HFF-Myc (cell line): Measurements from ENCODE around the gene ANP32B.

Experiments
- DNase-seq: peaks from one replicate; pipeline ENCODE4 v3.0.0-alpha.2; 2011; ENCODE audit warnings: low read depth; ENCODE audit errors: extremely low read depth
- H3K4me3 ChIP-seq: replicated peaks from 2 replicates; pipeline ENCODE4 v1.5.1; 2011; ENCODE audit warnings: low read depth, mild to moderate bottlenecking, control low read depth, low read length
- TF ChIP-seq, protein P1 (sequence below): IDR thresholded peaks from 2 replicates; pipeline ENCODE4 v1.5.1; 2012; ENCODE audit warnings: mild to moderate bottlenecking, low read depth, low read length, control low read depth; ENCODE audit errors: missing control alignments

ANP32B gene

DNA sequence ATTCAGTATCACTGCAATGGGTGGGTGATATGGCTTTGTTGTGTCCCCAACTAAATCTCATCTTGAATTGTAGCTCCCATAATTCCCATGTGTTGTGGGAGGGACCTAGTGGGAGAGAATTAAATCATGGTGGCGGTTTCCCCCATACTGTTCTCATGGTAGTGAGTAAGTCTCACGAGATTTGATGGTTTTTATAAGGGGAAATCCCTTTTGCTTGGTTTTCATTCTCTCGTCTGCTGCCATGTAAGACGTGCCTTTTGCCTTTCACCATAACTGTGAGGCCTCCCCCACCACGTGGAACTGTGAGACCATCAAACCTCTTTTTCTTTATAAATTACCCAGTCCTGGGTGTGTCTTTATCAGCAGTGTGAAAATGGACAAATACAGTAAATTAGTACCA, 63.9 kb downstream of the ANP32B start:
- DNase-seq: no peak
- no peak overlapping the region for H3K4me3 ChIP-seq
- TF ChIP-seq, protein P1, sequence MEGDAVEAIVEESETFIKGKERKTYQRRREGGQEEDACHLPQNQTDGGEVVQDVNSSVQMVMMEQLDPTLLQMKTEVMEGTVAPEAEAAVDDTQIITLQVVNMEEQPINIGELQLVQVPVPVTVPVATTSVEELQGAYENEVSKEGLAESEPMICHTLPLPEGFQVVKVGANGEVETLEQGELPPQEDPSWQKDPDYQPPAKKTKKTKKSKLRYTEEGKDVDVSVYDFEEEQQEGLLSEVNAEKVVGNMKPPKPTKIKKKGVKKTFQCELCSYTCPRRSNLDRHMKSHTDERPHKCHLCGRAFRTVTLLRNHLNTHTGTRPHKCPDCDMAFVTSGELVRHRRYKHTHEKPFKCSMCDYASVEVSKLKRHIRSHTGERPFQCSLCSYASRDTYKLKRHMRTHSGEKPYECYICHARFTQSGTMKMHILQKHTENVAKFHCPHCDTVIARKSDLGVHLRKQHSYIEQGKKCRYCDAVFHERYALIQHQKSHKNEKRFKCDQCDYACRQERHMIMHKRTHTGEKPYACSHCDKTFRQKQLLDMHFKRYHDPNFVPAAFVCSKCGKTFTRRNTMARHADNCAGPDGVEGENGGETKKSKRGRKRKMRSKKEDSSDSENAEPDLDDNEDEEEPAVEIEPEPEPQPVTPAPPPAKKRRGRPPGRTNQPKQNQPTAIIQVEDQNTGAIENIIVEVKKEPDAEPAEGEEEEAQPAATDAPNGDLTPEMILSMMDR: no peak

DNA sequence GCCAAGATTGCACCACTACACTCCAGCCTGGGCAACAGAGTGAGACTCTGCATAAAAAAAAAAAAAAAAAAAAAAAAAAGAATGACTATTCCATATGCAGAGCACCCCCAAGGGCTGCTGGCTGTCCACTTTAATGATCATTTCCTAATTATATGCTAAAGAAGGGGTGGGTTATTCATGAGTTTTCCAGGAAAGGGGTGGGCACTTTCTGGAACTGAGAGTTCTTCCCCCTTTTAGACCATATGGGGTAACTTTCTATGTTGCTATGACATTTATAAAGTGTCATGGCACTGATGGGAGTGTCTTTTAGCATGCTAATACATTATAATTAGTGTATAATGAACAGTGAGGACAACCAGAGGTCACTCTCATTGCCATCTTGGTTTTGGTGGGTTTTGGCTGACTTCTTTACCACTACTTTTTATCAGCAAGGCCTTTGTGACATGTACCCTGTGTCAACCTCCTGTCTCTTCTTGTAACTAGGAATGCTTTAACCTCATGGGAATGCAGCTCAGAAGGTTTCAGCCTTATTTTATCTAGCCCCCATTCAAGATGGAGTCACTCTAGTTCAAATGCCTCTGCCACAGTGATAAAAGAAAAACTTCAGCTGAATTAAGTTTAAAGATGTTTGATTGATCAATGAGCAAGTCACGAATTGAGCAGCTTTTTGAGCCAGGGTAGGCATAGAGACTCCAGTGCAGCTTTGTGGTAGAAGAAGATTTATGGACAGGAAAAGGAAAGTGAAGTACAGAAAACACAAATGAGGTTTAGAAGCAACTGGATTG, 66.3 kb downstream of the ANP32B start:
- TF ChIP-seq, protein P1: no peak
- no peak for DNase-seq
- no peak overlapping the region for H3K4me3 ChIP-seq

DNA sequence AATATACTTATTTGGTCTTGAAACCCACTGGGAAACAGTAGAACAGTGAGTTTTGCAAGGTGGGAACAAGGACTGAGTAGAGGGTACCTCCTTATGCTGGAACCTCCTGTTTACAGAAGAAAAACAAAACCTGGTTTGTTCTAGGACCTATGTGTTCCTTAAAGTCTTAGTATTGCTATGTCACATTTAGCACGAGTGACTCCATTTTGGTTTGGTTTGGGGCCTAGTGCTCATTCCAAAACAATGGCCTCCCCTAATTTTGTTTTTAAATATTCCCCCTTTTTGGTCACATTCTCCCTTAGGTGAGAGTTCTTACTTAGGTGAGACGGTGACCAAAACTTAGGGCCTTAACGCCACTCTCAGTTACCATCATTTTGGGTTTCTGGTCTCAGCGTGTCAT, 67.2 kb downstream of the ANP32B start:
- DNase-seq: no peak
- TF ChIP-seq, protein P1: no peak
- H3K4me3 ChIP-seq: no peak overlapping the region

DNA sequence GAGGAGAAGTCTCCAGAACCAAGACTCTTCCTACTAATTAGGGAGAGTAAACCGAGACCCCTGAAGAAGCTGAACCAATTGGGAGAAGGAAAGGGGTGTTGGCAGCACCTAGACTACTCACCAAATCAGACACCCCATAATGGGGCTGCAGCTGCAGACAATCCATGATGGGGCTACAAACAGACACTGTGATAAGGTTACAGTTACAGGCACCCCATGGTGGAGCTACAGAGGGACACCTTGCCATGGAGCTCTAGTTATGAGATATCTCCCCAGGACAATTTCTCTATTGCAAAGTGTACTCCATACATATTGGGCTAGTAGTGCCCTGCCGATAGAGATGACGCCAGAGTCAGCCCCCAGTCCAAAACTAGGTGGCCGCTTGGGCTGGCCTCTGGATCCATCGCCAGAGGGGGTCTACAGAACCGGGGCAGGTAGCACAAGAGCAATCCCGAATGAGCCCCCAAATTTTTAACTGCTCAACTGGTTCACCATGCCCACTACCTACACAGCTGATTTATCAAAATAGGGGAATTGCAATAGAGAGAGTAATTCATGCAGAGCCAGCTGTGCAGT, 71.3 kb downstream of the ANP32B start:
- no peak for DNase-seq
- TF ChIP-seq, protein P1: no peak

DNA sequence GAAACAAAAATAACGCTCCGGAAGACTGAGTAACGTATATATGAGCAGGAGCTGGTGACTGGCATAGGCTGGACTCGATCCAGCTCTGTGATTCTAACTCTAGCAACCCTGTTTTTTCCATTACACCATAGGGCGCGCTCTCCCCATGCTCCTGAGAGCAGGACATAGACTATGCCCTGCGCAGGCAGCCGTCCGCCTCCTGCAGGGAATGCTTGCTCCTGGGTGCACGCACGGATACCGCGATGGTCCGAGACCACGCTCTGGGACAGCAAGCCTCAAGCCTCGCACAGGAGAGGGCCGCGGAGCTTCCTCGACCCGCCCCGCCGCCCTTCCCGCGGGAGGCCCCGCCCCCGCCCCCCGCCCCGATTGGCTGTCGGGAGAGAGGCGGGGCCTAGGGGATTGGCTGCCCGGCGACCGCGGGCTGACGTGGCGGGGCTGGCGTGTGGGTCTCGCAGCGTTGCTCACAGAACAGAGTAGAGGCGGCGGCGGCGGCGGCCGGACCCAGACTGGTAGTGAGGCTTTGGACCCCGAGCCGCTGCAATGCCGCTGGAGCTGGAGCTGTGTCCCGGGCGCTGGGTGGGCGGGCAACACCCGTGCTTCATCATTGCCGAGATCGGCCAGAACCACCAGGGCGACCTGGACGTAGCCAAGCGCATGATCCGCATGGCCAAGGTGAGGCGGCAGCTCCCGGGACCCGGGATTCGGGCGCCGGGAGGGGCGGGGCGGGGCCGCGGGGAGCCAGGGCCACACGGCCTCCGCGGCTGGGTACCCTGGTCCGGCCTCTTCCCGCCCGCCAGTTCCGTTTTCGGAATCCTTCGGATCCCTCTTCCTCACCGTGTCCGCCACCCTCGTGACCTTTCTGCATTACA, 73.4 kb downstream of the ANP32B start, which contains the start of gene NANS:
Gene NANS (plus strand): TSS at position 464 of the 869 bp plus-strand sequence. CDS start 77 bp downstream, at position 541.
- peak; percentile 84 for DNase-seq
- TF ChIP-seq, protein P1: no peak
- H3K4me3 ChIP-seq: peak within 1 kb of the TSS; percentile 88

More for the DNA sequence above, 71.3 kb downstream of the ANP32B start:
- no peak overlapping the region for H3K4me3 ChIP-seq

DNA sequence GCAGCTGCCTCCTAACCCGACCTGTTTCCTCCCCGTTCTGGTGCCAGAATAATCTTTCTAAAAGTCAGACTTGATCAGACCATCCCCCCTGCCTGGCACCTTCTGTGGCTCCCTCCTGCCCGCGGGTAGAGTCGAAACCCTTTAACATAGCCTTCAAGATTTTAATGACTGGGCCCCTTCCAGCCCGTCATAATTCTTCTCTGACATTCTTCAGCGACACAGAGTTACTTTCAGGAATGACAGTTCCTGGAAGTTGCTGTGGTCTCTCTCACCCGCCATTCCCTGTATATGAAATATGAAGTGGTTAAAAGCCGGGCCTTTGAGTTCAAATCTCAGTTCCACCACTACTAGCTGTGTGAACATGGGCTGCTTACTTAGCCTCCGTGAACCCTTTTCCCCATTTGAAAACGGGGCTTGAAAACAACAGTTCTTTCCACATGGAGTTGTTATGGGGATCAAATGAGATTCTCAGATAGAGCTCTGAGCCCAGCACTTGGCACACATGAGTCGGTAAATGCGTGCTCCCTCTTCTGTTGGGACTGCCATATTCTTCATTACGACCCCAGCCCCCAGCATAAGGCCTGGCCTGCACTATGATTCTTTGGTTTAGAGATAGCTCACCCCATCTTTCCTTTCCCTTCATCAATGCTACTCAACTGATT, 74.1 kb downstream of the ANP32B start:
- peak overlapping the region; percentile 88 for H3K4me3 ChIP-seq
- no peak for DNase-seq
- TF ChIP-seq, protein P1: no peak
